GM18502 (cell line): ENCODE data around the gene LARP6.

ENCODE experiments used
- ATAC-seq: cut with Tn5 transposase; IDR thresholded peaks from one replicate; pipeline ENCODE4 v1.9.1; 2021; ENCODE audit warnings: mild to moderate bottlenecking; ENCODE audit not compliant: unreplicated experiment, poor library complexity

The LARP6 gene

GRCh38 chr15:70799667-70800450 lies 54.1 kb downstream of the LARP6 start:
- ATAC-seq, result no peak

- no peak for ATAC-seq
Observed at GRCh38 chr15:70797464-70797863, 56.5 kb downstream of the LARP6 start.

- no peak for ATAC-seq
Observed at GRCh38 chr15:70796516-70797310, 57.2 kb downstream of the LARP6 start.

GRCh38 chr15:70795311-70795665 lies 58.7 kb downstream of the LARP6 start:
- no peak for ATAC-seq

GRCh38 chr15:70794596-70795310 lies 59.2 kb downstream of the LARP6 start:
- ATAC-seq, result no peak

- ATAC-seq, result no peak
Observed at GRCh38 chr15:70793694-70794093, 60.3 kb downstream of the LARP6 start.

- ATAC-seq, result no peak
Observed at GRCh38 chr15:70792171-70792573, 61.8 kb downstream of the LARP6 start.

GRCh38 chr15:70791259-70791658 lies 62.7 kb downstream of the LARP6 start:
- ATAC-seq, result no peak

GRCh38 chr15:70789213-70789612 lies 64.7 kb downstream of the LARP6 start:
- ATAC-seq, result no peak

- ATAC-seq, result no peak
Observed at GRCh38 chr15:70788114-70789049, 65.6 kb downstream of the LARP6 start.

- ATAC-seq, result no peak
Observed at GRCh38 chr15:70786996-70787395, 67.0 kb downstream of the LARP6 start.

- no peak for ATAC-seq
Observed at GRCh38 chr15:70783610-70784022, 70.3 kb downstream of the LARP6 start.

GRCh38 chr15:70783041-70783440 lies 70.9 kb downstream of the LARP6 start:
- ATAC-seq, result no peak

- ATAC-seq, result no peak
Observed at GRCh38 chr15:70781236-70781635, 72.7 kb downstream of the LARP6 start.
